ENCODE measurements around the gene CHCHD6.

GRCh38 chr3:126743781-126744180, 39.7 kb downstream of the CHCHD6 start:
- TF ChIP-seq CTCF (IDR thresholded peaks at IDR 0.05; ENCODE audit: insufficient read depth, low read length, poor library complexity, severe bottlenecking) = no peak
- no peak for TF ChIP-seq EZH2phosphoT487 (conservative IDR thresholded peaks at IDR 0.05; ENCODE audit: low read length)
